ENCODE results near the gene IFT20.

- TF ChIP-seq, protein P1, sequence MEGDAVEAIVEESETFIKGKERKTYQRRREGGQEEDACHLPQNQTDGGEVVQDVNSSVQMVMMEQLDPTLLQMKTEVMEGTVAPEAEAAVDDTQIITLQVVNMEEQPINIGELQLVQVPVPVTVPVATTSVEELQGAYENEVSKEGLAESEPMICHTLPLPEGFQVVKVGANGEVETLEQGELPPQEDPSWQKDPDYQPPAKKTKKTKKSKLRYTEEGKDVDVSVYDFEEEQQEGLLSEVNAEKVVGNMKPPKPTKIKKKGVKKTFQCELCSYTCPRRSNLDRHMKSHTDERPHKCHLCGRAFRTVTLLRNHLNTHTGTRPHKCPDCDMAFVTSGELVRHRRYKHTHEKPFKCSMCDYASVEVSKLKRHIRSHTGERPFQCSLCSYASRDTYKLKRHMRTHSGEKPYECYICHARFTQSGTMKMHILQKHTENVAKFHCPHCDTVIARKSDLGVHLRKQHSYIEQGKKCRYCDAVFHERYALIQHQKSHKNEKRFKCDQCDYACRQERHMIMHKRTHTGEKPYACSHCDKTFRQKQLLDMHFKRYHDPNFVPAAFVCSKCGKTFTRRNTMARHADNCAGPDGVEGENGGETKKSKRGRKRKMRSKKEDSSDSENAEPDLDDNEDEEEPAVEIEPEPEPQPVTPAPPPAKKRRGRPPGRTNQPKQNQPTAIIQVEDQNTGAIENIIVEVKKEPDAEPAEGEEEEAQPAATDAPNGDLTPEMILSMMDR (conservative IDR thresholded peaks at IDR 0.05; ENCODE audit: low read length): no peak
- TF ChIP-seq EZH2phosphoT487 (IDR thresholded peaks at IDR 0.05; ENCODE audit: borderline replicate concordance): no peak
These were observed 21.4 kb downstream of the IFT20 start for GRCh38 chr17:28313841-28314240.
